Karpas-422 (cell line): Measurements from ENCODE around the gene SLC48A1. TPM values are rescaled to one million over a fixed set of nuclear protein-coding genes. Genes with fewer than 3 reads are reported as not detected.
A peak's percentile ranks its signal among the peaks of the same experiment; 100 is the strongest.

Experiments used
- DNase-seq: peaks from one replicate; pipeline ENCODE4 v3.0.0-alpha.2; 2015
- H2AFZ ChIP-seq: fragments of 200-600 bp; sonication (generic); 2 replicates; pipeline ENCODE4 v1.6.1; 2014; ENCODE audit warnings: antibody characterized with exemption, low read length, mixed read lengths
- H3K27ac ChIP-seq: fragments of 200-600 bp; sonication (generic); 2 replicates; pipeline ENCODE4 v1.5.1; 2014; ENCODE audit warnings: mild to moderate bottlenecking, low read length, moderate library complexity
- H3K27me3 ChIP-seq: fragments of 200-600 bp; sonication (generic); 2 replicates; pipeline ENCODE4 v1.6.1; 2014; ENCODE audit warnings: low read length, mixed read lengths
- H3K36me3 ChIP-seq: fragments of 200-600 bp; sonication (generic); 2 replicates; pipeline ENCODE4 v1.6.1; 2014; ENCODE audit warnings: low read length, mixed read lengths; ENCODE audit not compliant: insufficient read depth
- H3K4me1 ChIP-seq: fragments of 200-600 bp; sonication (generic); 2 replicates; pipeline ENCODE4 v1.6.1; 2014; ENCODE audit warnings: mild to moderate bottlenecking, low read length, mixed read lengths
- H3K4me2 ChIP-seq: fragments of 200-600 bp; sonication (generic); 2 replicates; pipeline ENCODE4 v1.6.1; 2014; ENCODE audit warnings: low read length, low read depth, mild to moderate bottlenecking; ENCODE audit not compliant: poor library complexity, severe bottlenecking
- H3K4me3 ChIP-seq: fragments of 200-600 bp; sonication (generic); 2 replicates; pipeline ENCODE4 v1.5.1; 2014; ENCODE audit warnings: mild to moderate bottlenecking, antibody characterized with exemption, low read length, mixed read lengths
- H3K79me2 ChIP-seq: fragments of 200-600 bp; sonication (generic); 2 replicates; pipeline ENCODE4 v1.6.1; 2014; ENCODE audit warnings: mild to moderate bottlenecking, low read length, mixed read lengths
- H3K9ac ChIP-seq: fragments of 200-600 bp; sonication (generic); 2 replicates; pipeline ENCODE4 v1.6.0; 2014; ENCODE audit warnings: low read length
- H3K9me2 ChIP-seq: fragments of 200-600 bp; sonication (generic), shearing (Covaris generic); replicated peaks from 2 replicates; pipeline ENCODE4 v1.6.0; 2014; ENCODE audit warnings: mild to moderate bottlenecking, low read length, moderate library complexity; ENCODE audit not compliant: insufficient read depth
- H3K9me3 ChIP-seq: fragments of 300-700, 200-600 bp; sonication (generic); 2 replicates; pipeline ENCODE4 v1.6.1; 2014; ENCODE audit warnings: low read length, mixed read lengths
- H4K20me1 ChIP-seq: fragments of 200-600 bp; sonication (generic); 2 replicates; pipeline ENCODE4 v1.6.1; 2014; ENCODE audit warnings: mild to moderate bottlenecking, antibody characterized with exemption, low read length, low read depth; ENCODE audit not compliant: insufficient read depth
- total RNA-seq: library from RNA; depleted of rRNA; stranded (reverse); fragments of >200 nt; shearing (Covaris generic); gene quantifications from 2 replicates; pipeline ENCODE4 v1.2.3, GENCODE V29; 2014; ENCODE audit warnings: low replicate concordance; rRNA removed

The SLC48A1 gene
- 21.5 and 21.9 TPM in 2 replicates for total RNA-seq

DNA sequence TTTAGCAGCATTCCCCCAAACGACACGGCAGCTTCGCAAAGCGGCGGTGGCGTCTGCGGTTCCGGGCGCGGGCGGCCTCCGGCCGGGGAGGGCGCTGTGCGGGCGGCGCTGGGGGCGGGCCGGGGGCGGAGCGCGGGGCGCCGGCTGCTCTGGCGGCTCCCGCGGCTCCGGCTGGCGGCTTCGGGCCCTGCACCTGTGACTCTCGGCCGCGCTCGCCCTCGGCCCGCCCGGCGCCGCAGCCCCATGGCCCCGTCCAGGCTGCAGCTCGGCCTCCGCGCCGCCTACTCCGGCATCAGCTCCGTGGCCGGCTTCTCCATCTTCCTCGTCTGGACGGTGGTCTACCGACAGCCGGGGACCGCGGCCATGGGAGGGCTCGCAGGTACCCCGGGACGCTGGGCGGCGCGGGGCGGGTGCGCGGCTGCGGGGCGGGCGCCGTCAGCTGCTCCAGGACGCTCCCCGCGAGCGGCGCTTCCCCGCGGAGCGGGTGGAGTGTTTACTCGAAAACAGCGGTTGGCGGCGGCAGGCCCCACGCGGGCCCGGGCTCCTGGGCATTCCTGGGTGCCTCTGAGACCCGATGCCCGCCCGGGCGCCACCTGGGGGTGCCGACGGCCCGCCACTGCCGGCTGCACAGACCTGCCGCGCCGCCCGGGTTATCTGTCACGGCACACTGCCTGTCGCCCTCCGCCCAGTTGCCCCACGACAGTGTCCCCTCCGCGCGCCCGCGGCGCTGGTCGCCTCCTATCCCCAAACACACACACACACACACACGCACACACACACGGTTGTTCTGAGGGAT lies at the start of gene SLC48A1:
SLC48A1 (plus strand) TSS at position 177 of the 796 bp plus-strand sequence; CDS start at position 244, 67 bp downstream.
- H3K36me3 ChIP-seq = no peaks in the 10 kb centered on the region
- no peaks in the 10 kb centered on the region for H3K9me3 ChIP-seq
- H3K4me1 ChIP-seq = peaks cover 50% of the 10 kb centered on the region
- H3K4me3 ChIP-seq = peak within 1 kb of the TSS; percentile 71
- H3K27ac ChIP-seq = peak within 1 kb of the TSS; percentile 3; the same call in 1 of the 2 replicates
- H3K9ac ChIP-seq = peak within 1 kb of the TSS; percentile 80
- DNase-seq = peak; percentile 91
- no peaks in the 10 kb centered on the region for H4K20me1 ChIP-seq
- H3K79me2 ChIP-seq = peaks cover 27% of the 10 kb centered on the region
- H2AFZ ChIP-seq = peak within 1 kb of the TSS; percentile 46; the same call in 1 of the 2 replicates
- H3K9me2 ChIP-seq = no peaks in the 10 kb centered on the region
- H3K27me3 ChIP-seq = no peaks in the 10 kb centered on the region
- peak within 1 kb of the TSS; percentile 75 for H3K4me2 ChIP-seq

DNA sequence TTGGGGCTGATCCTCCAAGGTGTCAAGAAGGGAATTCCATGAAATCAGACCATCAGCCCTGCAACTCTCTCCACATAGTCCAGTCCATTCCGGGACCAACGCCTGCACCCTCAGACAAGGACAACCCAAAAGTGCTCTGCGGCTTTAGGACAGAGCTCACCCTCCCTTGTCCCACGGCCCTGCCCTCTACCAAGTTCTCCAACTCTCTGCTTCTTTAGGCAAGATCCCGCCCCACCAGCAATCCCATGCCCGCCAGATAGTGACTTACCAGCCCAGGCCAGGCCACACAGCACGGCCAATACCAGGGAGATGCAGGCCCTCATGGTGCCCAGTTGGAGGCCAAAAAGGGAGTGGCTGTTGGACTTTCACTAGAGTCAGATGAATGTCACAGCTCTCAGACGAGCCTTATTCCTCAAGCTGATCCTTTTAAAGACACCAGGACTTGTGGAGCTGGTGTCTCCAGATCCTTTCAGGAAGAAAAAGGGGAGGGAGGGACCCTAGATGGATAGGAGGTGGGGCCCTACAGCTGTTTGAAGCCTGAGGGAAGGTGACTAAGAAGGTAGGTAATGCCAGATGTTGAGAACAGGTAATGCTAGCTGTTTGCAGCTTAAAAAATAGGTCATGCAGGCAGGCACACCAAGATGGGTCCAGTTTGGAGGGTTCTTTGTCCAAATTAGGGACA lies 47.8 kb upstream of the SLC48A1 start, which contains the start of gene ENDOU:
ENDOU (minus strand) TSS at position 400 of the 682 bp plus-strand sequence; CDS start at position 323, 77 bp downstream.
- no peak for DNase-seq
- Histone ChIP-seq H3K9me2 (no peaks in the 10 kb centered on the region), H3K79me2 (no peaks in the 10 kb centered on the region), H3K4me3 (peak within 1 kb of the TSS; percentile 57), H3K27ac (peak within 1 kb of the TSS; percentile 97), H3K36me3 (no peaks in the 10 kb centered on the region), H3K27me3 (no peaks in the 10 kb centered on the region), H3K9ac (peak within 1 kb of the TSS; percentile 69), H4K20me1 (no peaks in the 10 kb centered on the region), H3K4me2 (peak within 1 kb of the TSS; percentile 74), H3K9me3 (no peaks in the 10 kb centered on the region), H2AFZ (no peak within 1 kb of the TSS), H3K4me1 (peaks cover 81% of the 10 kb centered on the region)

DNA sequence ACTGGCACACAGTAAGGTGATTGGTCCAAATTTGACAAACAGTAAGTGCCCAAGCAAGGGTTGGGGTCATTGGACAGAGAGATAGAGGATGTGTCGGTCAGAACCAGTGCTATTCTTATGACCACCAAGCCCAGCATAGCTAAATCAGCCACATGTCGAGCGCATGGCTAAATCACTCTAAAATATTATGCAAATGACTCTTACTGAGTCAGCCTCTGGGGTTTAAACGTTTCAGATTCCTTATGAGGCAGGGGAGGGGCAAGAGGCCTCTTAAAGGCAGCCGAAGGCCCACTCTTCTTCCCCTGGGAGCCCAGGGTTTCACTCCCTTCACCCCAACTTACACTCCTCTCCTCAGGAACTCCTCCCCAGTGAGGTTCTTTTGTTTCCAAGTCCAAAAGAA lies 47.1 kb upstream of the SLC48A1 start:
- Histone ChIP-seq H3K4me2 (peak overlapping the region; percentile 74), H3K4me3 (peak overlapping the region; percentile 57), H2AFZ (no peak overlapping the region), H3K9ac (peak overlapping the region; percentile 69), H3K79me2 (no peaks in the 10 kb centered on the region), H3K4me1 (peaks cover 81% of the 10 kb centered on the region), H3K36me3 (no peaks in the 10 kb centered on the region), H3K9me3 (no peaks in the 10 kb centered on the region), H3K9me2 (no peaks in the 10 kb centered on the region), H3K27me3 (no peaks in the 10 kb centered on the region), H3K27ac (peak overlapping the region; percentile 97), H4K20me1 (no peaks in the 10 kb centered on the region)
- peak; percentile 97 for DNase-seq

DNA sequence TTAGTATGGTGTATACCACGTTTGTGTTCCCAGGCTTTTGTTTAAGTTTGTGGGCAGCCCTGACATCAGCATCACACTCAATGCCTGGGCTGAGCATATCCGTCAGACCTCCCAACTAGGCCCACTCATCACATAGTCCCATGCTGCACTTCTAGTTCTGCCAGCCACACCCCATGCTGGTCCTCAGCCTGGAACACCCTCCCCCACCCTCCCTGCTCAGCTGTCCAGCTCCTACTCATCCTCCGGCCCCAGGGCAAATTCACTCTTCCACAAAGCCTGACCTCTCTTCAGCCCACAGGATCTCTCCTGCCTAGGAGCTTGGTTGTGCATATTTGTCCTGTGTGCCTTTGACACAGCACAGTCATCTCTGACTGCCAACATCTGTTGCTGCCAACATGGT lies 43.8 kb upstream of the SLC48A1 start:
- no peak for DNase-seq
- H3K4me2 ChIP-seq = no peak overlapping the region

DNA sequence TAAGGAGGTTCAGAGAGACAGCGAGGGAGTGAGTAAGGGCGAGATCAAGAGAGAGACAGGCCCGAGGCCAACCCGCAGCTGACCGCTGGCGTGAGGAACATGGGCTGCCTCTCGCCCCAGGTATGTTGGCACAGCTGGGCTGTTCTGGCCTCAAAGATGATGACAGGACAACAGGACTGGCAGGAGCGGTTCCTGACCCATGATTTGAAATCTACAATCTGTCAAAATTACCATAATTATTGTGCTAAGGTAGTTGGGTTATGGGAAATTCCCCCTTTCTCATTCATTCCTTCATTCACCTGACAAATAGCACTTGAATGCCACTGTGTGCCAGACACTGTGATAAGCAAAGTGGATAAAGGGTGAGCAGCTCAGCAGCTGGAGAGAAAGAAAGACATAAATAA lies 42.7 kb upstream of the SLC48A1 start:
- H3K9me3 ChIP-seq = no peaks in the 10 kb centered on the region
- no peak overlapping the region for H3K9ac ChIP-seq
- no peaks in the 10 kb centered on the region for H4K20me1 ChIP-seq
- no peaks in the 10 kb centered on the region for H3K27me3 ChIP-seq
- H3K79me2 ChIP-seq = no peaks in the 10 kb centered on the region
- no peak overlapping the region for H3K4me3 ChIP-seq
- H3K4me1 ChIP-seq = peaks cover 68% of the 10 kb centered on the region
- no peak overlapping the region for H3K4me2 ChIP-seq
- no peak for DNase-seq
- no peaks in the 10 kb centered on the region for H3K9me2 ChIP-seq
- no peak overlapping the region for H2AFZ ChIP-seq
- no peak overlapping the region for H3K27ac ChIP-seq
- H3K36me3 ChIP-seq = no peaks in the 10 kb centered on the region

More for the DNA sequence above, 43.8 kb upstream of the SLC48A1 start:
- H3K4me3 ChIP-seq = no peak overlapping the region
- no peaks in the 10 kb centered on the region for H3K9me3 ChIP-seq
- no peak overlapping the region for H2AFZ ChIP-seq
- peak overlapping the region; percentile 97; the same call in 1 of the 2 replicates for H3K27ac ChIP-seq
- no peaks in the 10 kb centered on the region for H3K27me3 ChIP-seq
- peaks cover 71% of the 10 kb centered on the region for H3K4me1 ChIP-seq
- H3K79me2 ChIP-seq = no peaks in the 10 kb centered on the region
- no peaks in the 10 kb centered on the region for H4K20me1 ChIP-seq
- no peaks in the 10 kb centered on the region for H3K36me3 ChIP-seq
- H3K9me2 ChIP-seq = no peaks in the 10 kb centered on the region
- no peak overlapping the region for H3K9ac ChIP-seq

DNA sequence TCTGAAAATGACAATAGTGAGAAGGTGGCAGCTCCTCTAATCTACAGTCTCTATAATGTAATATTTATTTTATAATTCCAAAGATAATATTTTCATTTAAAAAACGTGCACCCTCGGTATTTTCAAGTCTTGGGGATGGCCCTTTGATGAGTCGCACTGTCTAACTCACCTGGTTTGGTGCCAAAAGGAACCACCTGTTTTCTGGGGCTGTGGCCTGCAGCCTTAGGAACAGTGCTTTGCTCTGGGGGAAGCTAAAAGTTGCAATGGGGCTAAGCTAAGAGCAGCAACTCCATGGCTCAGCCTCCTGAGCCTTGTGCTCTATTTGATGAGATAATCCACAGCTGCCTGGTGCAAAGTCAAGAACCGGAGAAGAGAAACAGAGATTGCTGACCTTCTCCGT lies 41.3 kb upstream of the SLC48A1 start:
- Histone ChIP-seq H3K9me2 (no peaks in the 10 kb centered on the region), H3K79me2 (no peaks in the 10 kb centered on the region), H3K4me2 (no peak overlapping the region), H4K20me1 (no peaks in the 10 kb centered on the region), H3K36me3 (no peaks in the 10 kb centered on the region), H2AFZ (no peak overlapping the region), H3K9me3 (no peaks in the 10 kb centered on the region), H3K27ac (peak overlapping the region; percentile 20; the same call in 1 of the 2 replicates), H3K4me1 (peaks cover 54% of the 10 kb centered on the region), H3K27me3 (no peaks in the 10 kb centered on the region), H3K4me3 (no peak overlapping the region), H3K9ac (no peak overlapping the region)
- DNase-seq = no peak

DNA sequence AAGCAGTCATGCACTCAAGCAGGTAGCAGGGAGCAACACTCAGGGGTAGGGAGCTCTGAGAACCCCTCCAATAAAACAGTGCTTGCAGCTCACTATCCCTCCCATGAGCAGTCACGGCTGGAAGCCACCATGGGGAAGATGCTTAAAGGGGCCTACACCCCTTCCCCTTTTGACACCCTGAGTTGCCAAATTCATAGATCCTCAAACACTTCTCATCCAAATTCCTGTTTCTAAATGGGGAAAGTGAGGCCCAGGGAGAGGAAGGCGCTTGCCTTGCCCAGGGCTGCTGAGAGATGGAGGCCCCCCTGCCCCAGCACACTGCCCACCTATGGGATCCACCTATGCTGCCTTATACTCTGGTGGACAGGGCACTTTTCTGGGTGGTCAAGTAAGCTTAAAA lies 40.5 kb upstream of the SLC48A1 start:
- no peak for DNase-seq
- no peaks in the 10 kb centered on the region for H3K9me3 ChIP-seq
- H3K9me2 ChIP-seq = no peaks in the 10 kb centered on the region
- H3K4me1 ChIP-seq = peaks cover 46% of the 10 kb centered on the region
- H3K79me2 ChIP-seq = no peaks in the 10 kb centered on the region
- no peak overlapping the region for H2AFZ ChIP-seq
- H3K9ac ChIP-seq = no peak overlapping the region
- no peak overlapping the region for H3K4me3 ChIP-seq
- H3K27me3 ChIP-seq = no peaks in the 10 kb centered on the region
- no peak overlapping the region for H3K4me2 ChIP-seq
- H4K20me1 ChIP-seq = no peaks in the 10 kb centered on the region
- H3K36me3 ChIP-seq = no peaks in the 10 kb centered on the region
- H3K27ac ChIP-seq = peak overlapping the region; percentile 20; the same call in 1 of the 2 replicates

DNA sequence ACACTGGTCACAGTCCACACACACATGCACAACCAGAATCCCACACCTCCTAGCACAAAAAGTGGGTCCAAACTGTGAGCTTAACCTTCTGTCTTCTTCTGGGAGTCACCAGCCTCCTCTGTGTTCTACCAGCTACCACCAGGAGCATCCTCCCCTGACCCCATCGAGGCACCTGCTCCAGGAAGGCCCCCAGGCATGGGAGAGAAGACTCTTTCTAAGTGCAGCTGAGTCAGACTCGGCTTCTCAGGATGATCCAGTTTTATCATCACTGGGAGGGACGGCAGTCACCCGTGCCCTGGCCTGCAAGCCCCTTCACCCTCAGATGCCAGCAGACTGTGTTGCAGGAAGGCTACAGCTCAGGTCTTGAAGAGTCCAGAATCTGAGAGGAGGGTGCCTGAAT lies 39.9 kb upstream of the SLC48A1 start:
- H4K20me1 ChIP-seq = no peaks in the 10 kb centered on the region
- no peak for DNase-seq
- no peak overlapping the region for H3K4me2 ChIP-seq
- H3K27me3 ChIP-seq = no peaks in the 10 kb centered on the region
- H2AFZ ChIP-seq = no peak overlapping the region
- H3K36me3 ChIP-seq = no peaks in the 10 kb centered on the region
- H3K79me2 ChIP-seq = no peaks in the 10 kb centered on the region
- H3K9ac ChIP-seq = no peak overlapping the region
- no peaks in the 10 kb centered on the region for H3K9me2 ChIP-seq
- no peak overlapping the region for H3K4me3 ChIP-seq
- H3K27ac ChIP-seq = 0 out of 2 replicates have a peak overlapping the region, but pooled peaks have one; percentile 20
- H3K9me3 ChIP-seq = no peaks in the 10 kb centered on the region
- H3K4me1 ChIP-seq = peaks cover 41% of the 10 kb centered on the region
